RPMI7951 (cell line): ENCODE measurements around the gene FAM90A1. TPM values are rescaled to one million over a fixed set of nuclear protein-coding genes. Genes with fewer than 3 reads are reported as not detected.
"Not testable (repeated sequence)": the region's sequence is repeated elsewhere in the genome, so short reads cannot be mapped to it uniquely, and the experiment has no call there.

Experiments used
- DNase-seq: peaks from one replicate; pipeline ENCODE4 v3.0.0-alpha.2; 2012; ENCODE audit warnings: low read depth
- total RNA-seq: library from RNA; depleted of rRNA; stranded (reverse); fragments of >200 nt; shearing (Covaris generic); gene quantifications from 2 replicates; pipeline ENCODE4 v1.2.3, GENCODE V29; 2014; rRNA removed

The FAM90A1 gene, protein sequence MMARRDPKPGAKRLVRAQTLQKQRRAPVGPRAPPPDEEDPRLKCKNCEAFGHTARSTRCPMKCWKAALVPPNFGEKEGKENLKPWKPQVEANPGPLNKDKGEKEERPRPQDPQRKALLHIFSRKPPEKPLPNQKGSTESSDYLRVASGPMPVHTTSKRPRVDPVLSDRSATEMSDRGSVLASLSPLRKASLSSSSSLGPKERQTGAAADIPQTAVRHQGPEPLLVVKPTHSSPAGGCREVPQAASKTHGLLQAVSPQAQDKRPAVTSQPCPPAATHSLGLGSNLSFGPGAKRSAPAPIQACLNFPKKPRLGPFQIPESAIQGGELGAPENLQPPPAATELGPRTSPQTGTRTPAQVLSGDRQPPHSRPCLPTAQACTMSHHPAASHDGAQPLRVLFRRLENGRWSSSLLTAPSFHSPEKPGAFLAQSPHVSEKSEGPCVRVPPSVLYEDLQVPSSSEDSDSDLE
- not detected in 2 replicates for total RNA-seq

DNA sequence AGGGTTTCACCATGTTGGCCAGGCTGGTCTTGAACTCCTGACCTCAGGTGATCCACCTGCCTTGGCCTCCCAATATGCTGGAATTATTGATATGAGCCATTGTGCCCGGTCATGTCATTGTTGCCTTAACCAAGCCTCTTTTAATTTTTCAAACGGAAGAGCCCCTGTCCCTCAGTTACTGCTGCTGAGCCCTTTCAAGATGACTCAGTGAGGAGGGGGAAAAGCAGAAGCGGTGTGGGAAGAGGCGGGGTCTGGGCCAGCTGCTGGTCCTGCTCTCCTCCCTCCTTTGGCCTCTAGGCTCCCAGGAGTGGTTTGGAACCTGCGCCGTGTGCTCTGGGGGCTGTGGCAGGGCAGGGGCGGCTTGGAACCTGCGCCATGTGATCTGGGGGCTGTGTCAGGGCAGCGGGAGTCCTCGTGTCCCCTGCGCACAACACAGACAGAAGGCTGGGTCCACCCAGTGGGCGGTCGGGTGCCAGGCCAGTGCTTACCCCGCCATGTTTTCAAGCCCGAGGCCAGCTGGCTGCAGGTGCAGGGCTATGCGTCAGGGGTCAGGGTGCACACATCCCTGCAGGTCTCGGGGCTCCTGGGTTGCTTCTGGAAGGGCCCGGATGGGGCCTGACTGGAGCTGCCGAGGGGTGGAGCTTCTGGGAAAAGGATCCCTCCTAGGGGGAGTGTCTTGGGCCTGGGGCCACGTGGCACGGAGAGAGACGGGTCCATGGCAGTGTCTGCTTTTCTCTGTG is at the start of gene FAM90A1:
Gene FAM90A1 (minus strand): TSS at position 627 of the 740 bp plus-strand sequence. CDS start 2,786 bp downstream, outside the sequence.
- not testable (repeated sequence) for DNase-seq

DNA sequence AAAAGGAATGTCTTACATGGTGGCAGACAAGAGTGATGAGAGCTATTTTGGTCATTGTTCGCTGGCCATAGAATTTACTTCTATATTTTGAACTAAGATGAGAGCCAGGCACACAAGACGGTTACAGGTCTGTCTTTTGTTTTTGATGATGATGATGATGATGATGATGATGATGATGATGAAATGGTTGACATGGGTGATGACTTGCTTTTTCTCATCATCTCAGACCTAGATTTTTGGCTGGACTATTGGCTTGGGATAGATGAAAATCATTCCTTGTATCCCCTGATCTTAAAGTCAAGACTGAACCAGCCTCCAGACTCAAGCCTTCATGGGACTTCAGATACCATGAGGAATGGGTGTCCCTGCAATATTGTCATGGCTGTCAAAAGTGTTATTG is 49.0 kb upstream of the FAM90A1 start:
- DNase-seq, result not testable (repeated sequence)

DNA sequence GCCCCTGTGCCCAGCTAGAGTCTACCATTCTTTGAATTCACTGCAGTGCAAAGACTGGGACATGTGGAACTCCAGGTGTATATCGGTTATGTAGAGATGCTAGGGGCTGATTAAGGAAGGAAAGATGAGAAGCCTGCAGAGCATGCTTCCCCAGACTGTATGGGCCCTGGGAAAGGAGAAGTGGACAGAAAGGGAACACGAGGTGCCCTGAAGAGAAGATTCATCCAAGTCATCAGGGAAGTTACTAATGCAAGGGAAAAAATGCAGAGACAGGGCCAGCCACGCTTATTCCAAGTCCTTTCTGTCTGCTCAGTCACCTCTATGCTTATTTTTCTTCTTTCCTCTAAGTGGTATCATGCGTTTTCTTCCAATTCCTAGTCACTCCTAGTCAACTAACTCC is 39.3 kb upstream of the FAM90A1 start:
- not testable (repeated sequence) for DNase-seq

DNA sequence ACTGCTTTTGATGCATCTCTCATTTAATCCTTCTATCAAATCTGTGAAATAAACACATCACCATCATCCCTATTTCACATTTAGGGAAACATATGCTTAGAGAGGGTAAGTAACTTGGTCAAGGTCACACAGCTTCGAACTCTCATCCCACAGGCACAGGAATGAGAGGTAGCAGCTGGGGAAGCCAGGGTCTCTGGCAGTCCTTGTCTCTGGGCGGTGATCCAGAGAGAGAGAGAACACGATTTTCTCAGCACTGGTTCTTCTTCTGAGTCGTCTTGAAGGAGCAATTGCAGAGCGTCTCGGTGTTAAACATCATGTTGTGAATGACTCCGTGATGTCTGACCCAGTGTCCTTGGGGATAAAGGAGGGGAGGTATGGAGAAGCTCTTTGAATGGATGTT is 36.8 kb upstream of the FAM90A1 start:
- not testable (repeated sequence) for DNase-seq

DNA sequence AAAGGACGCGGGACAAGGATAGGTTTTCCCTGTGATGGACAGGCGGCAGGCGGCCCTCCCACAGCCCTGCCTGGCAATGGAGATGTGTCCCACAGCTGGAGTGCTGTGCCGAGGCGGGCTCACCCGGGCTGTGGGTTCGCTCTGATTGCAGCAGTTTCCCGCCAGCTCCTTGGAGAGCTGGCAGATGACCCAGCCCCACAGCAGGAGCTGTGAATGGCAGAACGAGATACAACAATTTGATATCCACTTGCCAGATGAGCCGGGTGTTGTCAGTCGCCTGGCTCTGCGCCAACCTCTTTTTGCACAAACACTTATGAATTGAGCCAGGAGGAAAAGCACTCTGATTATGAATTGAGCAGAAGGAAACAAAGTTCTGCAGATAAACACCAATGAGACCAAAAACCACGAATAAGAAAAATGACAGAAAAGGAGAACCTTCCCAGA is 33.7 kb upstream of the FAM90A1 start:
- not testable (repeated sequence) for DNase-seq

DNA sequence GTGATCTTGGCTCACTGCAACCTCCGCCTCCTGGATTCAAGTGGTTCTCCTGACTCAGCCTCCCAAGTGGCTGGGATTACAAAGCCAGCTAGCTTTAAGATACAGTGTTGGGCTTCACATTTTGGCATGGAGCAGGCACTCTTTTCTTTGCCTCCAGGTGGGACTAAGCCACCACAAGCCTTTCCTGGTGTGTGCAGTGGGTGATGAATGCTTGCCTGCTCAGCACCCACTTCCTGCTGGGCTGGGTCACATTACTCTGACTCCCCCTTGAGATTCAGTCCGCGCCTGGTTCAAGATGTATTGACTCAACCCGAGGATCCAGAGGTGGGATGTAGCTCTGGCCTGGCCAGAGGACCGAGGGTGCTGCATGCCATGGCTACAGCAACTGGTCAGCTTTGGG is 28.9 kb upstream of the FAM90A1 start:
- not testable (repeated sequence) for DNase-seq

DNA sequence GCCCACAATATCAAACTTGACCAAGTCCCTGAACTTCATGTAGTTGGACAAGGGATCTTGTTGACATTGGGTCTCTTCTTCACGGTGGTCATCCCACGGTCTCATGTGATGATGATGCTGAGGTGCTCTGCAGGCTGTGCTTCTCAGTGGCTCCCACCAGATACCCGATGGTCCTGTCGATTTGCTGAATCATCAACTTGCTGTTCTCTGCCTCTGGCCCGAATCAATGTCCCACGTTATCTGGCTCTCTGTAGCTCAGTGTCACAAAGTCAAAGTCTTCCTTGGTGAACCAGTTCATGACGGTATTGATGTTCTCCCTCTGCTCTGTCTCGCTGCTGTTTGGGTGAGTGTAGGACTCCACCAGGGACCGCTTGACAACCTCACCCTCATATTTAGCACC is 27.3 kb upstream of the FAM90A1 start:
- not testable (repeated sequence) for DNase-seq

DNA sequence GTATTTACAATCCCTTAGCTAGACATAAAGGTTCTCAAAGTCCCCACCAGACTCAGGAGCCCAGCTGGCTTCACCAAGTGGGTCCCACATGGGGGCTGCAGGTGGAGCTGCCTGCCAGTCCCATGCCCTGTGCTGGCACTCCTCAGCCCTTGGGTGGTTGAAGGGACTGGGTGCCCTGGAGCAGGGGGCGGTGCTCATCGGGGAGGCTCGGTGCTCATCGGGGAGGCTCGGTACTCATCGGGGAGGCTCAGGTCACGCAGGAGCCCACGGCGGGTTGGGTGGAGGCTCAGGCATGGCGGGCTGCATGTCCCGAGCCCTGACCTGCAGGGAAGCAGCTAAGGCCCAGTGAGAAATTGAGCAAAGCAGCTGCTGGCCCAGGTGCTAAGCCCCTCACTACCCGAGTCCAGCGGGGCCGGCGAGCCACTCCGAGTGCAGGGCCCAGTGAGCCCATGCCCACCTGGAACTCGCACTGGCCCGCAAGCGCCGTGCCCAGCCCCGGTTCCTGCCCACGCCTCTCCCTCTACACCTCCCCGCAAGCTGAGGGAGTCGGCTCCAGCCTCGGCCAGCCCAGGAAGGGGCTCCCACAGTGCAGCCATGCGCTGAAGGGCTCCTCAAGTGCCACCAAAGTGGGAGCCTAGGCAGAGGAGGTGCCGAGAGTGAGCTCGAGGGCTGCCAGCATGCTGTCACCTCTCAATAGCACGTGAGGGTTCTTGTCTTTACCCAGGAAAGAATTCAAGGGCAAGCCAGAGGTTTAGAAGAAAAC is 24.8 kb upstream of the FAM90A1 start:
- DNase-seq, result not testable (repeated sequence)

DNA sequence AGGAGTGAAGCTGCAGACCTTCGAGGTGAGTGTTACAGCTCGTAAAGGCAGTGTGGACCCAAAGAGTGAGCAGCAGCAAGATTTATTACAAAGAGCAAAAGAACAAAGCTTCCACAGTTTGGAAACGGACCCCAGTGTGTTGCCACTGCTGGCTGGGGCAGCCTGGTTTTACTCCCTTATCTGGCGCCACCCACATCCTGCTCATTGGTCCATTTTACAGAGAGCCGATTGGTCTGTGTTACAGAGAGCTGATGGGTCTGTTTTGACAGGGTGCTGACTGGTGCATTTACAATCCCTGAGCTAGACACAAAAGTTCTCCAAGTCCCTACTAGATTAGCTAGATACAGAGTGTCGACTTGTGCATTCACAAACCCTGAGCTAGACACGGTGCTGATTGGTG is 24.2 kb upstream of the FAM90A1 start:
- peak; percentile 8 for DNase-seq

DNA sequence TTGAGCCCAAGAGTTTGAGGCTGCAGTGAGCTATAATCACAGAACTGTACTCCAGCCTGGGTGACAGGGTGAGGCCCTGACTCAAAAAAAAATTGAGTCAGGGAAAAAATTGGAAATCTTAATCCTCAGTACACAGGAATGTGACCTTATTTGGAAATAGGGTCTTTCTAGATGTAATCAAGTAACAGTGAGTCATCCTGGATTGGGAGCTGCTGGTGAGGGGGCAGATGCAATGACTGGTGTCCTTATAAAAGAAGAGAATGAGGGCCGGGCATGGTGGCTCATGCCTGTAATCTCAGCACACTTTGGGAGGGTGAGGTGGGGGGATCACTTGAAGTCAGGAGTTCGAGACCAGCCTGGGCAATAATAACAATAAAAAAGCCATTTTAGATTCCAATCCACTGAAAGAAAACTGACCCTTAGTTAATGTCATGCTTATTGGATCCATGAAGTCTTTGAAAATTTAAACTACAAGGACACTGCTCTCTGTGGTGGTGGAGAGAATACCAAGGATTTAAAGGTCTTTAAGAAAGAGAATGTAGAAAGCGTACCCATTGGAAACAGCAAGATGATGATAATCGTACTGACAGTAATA is 19.6 kb upstream of the FAM90A1 start:
- DNase-seq, result peak; percentile 63

DNA sequence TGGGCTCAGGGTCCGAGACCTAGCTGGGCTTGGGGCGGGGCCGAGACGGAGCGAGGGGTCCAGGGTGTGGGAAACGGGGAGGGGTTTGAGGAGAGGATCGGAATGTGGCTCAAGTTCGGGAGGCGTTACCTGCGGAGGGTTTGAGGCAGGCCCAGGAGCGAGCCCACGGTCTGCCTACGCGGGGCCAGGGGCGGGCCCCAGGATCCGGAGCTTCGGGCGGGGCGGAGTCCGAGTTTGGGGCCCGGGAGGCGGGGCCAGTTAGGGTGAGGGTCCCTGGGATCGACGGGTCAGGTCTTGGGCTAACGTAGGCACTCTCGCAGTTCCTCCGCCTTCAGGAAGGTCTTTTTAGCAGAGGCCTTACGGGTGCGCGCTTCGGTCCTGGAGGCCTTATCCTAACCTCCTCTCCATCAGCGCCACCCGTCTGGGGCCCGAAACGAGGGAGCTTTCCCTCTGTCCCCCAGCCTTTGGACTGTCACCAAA is 16.3 kb upstream of the FAM90A1 start:
- DNase-seq, result not testable (repeated sequence)

DNA sequence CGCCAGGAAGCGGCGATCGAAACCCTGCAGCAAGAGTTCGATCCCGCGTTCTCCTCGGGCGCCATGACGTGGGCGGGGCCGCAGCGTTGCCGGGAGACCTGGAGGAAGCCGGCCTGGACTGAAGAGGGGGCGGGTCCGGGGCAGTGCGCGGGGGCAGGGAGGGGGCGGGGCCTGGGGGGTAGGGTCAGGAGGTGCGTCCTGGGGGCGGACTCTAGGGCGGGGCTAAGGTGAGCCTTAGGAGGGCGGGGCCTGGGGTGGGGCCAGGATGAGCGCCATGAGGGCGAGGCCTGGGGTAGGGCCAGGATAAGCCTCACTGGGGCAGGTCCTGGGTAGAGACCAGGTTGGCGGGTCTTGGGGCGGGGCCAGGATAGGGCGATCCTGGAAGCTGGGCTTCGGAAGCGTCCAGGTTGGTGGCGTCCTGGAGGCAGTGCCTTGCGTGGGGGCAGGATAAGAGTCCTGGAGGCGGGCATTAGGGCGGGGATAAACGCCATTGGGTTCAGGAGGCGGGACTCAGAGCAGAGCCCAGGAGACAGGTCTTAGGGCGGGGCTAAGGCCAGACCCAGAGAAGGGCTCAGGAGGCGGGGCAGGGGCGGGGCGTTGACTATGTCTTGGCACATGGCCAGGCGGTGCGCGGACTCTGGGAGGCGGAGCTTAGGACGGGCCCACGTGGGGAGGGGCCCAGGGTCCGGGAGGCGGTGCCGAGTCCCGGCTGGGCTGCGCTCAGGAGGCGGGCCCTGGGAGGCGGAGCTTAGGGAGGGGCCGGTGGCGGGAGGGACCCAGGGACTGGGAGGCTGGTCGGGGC is 15.7 kb upstream of the FAM90A1 start:
- DNase-seq, result peak; percentile 84

DNA sequence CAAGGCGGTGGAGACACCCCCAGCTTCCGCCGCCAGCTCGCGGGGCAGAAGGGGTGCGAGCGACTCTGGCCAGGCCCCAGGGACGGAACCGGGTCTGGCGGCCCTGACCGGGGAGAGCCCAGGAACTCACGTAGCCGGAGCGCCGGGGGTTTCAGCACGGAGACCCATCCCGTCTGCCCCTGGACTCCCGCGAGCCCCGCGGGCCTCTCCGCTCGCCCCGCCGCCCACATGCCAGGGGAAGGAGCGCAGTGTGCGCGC is 15.1 kb upstream of the FAM90A1 start:
- not testable (repeated sequence) for DNase-seq

DNA sequence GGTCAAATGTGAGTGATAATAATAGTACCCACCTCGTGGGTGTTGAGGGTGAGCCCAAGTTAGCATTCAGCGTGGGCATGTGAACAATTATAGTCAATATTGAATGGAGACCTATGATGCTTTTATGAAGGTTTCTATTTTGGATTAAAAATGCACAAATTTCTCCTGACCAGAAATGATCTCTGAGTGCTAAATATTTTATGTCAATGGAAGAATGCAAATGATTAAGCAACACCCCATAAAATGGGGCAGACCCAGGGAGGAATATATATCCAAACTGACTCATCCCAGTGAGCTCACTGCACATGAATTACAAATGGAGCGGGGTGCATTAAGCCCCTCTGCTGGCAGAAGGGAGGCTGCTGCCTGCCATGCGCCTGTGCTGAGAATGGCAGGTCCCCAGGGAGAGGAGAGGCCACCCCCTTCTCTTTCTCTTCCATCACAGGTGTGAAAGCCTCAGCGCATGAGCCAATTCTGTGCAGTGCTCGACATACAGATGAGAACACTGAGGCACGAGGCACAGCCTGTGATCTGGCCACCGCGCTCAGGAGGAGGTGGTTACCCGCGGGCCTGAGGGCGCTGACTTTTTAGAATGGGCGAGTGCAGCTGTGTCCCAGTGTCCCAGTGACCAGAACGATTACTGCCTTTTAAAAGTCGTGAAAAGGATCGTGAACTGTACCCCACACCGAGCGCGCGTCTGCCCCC is 14.7 kb upstream of the FAM90A1 start:
- DNase-seq, result peak; percentile 19

DNA sequence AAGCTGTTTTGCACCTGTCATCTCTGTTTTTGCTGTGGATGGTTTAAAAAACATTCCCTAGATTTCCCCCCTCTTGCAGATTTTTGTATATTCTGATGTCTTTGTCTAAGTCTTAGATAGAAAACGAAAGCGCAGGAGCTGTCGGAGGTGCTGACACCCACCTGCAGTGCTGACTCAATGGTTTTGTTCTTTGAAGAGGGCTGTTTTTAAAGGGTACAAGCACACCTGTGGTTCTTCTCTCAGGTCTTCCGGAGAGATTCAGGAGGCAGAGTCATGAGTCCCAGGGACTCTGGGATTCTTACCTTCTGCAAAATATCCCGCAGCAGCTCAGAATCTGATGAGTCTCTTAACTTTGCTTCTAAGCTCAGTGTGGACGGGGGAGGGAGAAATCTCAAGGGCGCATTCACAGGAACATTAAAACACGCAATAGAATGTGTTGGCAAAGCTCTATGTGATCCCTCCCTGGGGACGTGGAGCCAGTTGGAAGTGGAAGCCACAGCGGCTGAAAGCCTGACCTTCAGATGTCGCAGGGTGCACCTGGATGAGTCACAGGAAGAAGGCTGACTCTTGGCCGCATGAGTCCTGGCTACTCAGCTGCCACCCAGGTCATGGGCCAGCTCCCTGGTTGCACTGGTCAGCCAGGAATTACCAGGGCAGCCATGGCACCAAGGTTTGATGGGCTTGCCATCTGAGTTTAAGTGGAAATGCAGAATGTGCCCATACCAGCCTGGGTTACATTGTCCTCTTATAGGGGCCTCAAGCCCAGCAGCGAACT is 13.1 kb upstream of the FAM90A1 start:
- DNase-seq, result not testable (repeated sequence)

DNA sequence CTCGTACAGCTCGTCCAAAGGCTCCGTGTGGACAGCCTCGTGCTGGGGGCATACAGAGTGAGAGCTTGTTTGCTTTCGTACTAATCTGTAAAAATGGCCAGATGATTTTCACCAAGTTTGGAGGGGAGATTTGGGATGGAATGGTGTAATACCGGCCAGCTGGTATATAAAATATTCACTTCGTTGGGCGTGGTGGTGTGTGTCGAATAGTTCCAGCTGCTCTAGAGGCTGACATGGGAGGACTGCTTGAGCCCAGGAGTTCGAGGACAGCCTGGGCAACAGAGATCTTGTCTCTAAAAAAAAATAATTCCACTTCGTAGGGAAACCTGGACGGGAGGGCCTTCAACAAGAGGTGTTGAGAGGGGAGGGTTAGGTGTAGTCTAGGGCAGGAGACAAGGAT is 9.6 kb upstream of the FAM90A1 start:
- DNase-seq, result not testable (repeated sequence)

DNA sequence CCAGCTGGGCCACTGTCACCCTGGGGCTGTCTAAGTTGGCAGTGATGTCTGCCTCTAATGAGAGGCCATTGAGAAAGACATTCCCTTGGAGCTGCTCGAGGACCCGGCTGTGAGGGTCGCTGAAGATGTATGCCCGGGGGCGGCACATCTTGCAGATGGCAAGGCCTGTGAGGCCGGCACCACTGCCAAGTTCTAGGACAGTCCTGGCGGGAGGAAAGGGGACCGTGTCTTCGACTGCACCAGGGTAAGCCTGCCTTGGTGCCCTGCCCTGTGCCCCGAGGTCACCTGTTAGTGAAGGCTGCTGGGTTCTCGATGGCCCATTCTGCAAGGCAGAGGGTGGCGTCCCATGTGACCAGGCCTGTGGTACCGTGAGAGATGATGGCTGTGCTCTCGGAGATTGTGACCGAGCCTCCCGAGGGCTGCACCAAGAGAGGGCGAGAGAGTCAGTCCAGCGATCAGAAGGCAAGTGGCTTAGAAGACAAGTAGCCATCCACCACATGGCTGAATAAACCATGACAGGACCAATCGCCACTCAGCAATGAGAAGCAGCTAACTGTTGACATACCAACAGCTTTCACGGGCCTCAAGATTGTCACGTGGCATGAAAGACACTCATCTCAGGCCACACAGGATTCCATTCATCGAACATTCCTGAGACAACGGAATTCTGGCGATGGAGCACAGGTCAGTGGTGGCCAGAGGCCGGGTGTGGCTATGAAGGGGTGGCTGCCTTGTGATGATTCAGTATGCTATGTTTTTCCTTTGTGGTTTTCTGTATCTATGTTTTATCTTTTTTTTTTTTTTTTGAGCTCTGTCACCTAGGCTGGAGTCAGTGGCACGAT is 8.1 kb upstream of the FAM90A1 start:
- DNase-seq, result peak; percentile 43

DNA sequence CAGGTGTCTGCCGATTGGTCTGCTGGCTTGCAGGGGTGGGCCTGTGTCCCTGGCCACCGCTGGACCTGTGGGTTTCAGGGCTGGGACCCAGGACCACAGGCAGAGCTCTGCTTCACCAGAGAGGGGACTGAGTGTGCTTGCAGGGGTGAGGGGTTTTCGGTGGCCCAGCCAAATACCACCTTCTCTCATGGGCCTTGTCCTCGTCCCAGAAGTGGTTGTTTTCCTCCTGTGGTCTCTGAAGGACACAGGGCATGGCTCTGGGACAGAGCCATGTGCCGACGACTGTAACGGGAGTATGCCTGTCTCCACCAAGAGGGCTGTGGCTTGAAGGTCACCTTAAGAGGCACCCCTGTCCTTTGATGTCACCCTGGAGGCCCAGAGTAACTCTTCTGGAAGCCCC is 7.3 kb upstream of the FAM90A1 start:
- not testable (repeated sequence) for DNase-seq
